CD4-positive, alpha-beta memory T cell (primary cell): ENCODE results near the gene TMEM253. TPM values are rescaled to one million over a fixed set of nuclear protein-coding genes. Genes with fewer than 3 reads are reported as not detected.

ENCODE experiments used
- CTCF ChIA-PET: fragments of 350-600 bp; sonication (Branson Sonifier 250); formaldehyde crosslinking; loops from one replicate; lab custom pipeline; 2021; ENCODE audit warnings: inconsistent platforms; ENCODE audit not compliant: partially characterized antibody; lab: Charles Lee
- POLR2A ChIA-PET: fragments of 350-600 bp; sonication (Branson Sonifier 250); formaldehyde crosslinking; loops from one replicate; lab custom pipeline; 2021; ENCODE audit not compliant: partially characterized antibody; lab: Charles Lee
- DNase-seq, 5 donors: peaks; one replicate each; pipeline versions ENCODE4 v3.0.0 to v3.0.0-alpha.2; 2020 to 2022; ENCODE audit warnings: mixed read lengths in 1 of 5
- H3K27ac ChIP-seq: one replicate; pipeline ENCODE4 v1.7.0; 2013; ENCODE audit warnings: low read depth, low read length
- H3K27me3 ChIP-seq: 2 replicates; pipeline ENCODE4 v1.7.0; 2013; ENCODE audit warnings: mild to moderate bottlenecking, low read length, moderate library complexity; ENCODE audit not compliant: insufficient read depth
- H3K36me3 ChIP-seq: 2 replicates; pipeline ENCODE4 v1.7.0; 2013; ENCODE audit warnings: mild to moderate bottlenecking, low read length, moderate library complexity; ENCODE audit not compliant: insufficient read depth
- H3K4me1 ChIP-seq: 2 replicates; pipeline ENCODE4 v1.7.0; 2013; ENCODE audit warnings: mild to moderate bottlenecking, low read length, moderate library complexity; ENCODE audit not compliant: insufficient read depth
- H3K4me3 ChIP-seq, 2 donors: one replicate each; pipeline ENCODE4 v1.7.0; 2013; ENCODE audit warnings: low read length in 2 of 2, mild to moderate bottlenecking in 1 of 2
- H3K9me3 ChIP-seq, 2 donors: one replicate each; pipeline ENCODE4 v1.7.0; 2013; ENCODE audit warnings: low read length in 2 of 2, control low read depth in 1 of 2; ENCODE audit not compliant: control insufficient read depth in 1 of 2
- H3K27ac Mint-ChIP-seq, 7 donors: one replicate each; pipeline ENCODE4 v1.8.0; 2020 to 2021; ENCODE audit warnings: mixed read lengths in 7 of 7, mild to moderate bottlenecking in 6 of 7, inconsistent platforms in 3 of 7, moderate library complexity in 3 of 7
- H3K27me3 Mint-ChIP-seq, 2 donors: one replicate each; pipeline ENCODE4 v1.8.0; 2020 to 2021; ENCODE audit warnings: mixed read lengths in 2 of 2
- H3K36me3 Mint-ChIP-seq, 2 donors: one replicate each; pipeline ENCODE4 v1.8.0; 2020 to 2021; ENCODE audit warnings: mixed read lengths in 2 of 2, inconsistent platforms in 1 of 2, mild to moderate bottlenecking in 1 of 2
- H3K4me1 Mint-ChIP-seq, 4 donors: one replicate each; pipeline ENCODE4 v1.8.0; 2020 to 2021; ENCODE audit warnings: mixed read lengths in 4 of 4, mild to moderate bottlenecking in 1 of 4
- H3K4me3 Mint-ChIP-seq, 8 donors: one replicate each; pipeline ENCODE4 v1.8.0; 2020 to 2021; ENCODE audit warnings: mixed read lengths in 8 of 8, mild to moderate bottlenecking in 7 of 8, moderate library complexity in 6 of 8, inconsistent platforms in 3 of 8
- H3K9me3 Mint-ChIP-seq, 8 donors: one replicate each; pipeline ENCODE4 v1.8.0; 2020 to 2021; ENCODE audit warnings: mixed read lengths in 8 of 8, mild to moderate bottlenecking in 5 of 8, inconsistent platforms in 3 of 8, moderate library complexity in 1 of 8
- intact Hi-C: fragments of 100-400 bp; cut with micrococcal nuclease; formaldehyde crosslinking; loops from one replicate; pipeline ENCODE4 v1.15.1; 2023
- polyA plus RNA-seq, 2 donors: library from polyadenylated mRNA; unstranded; fragments of 300-500 nt; fragmentation: Illumina TruSeq; gene quantifications; one replicate each; pipeline ENCODE4 v1.2.3, GENCODE V29; 2021
- total RNA-seq, 2 experiments: library from RNA; stranded (reverse); gene quantifications; one replicate each; pipeline ENCODE4 v1.2.3, GENCODE V29; 2021

The TMEM253 gene
- total and polyA plus RNA-seq, 4 experiments from 2014 or later = not detected

- no peak for DNase-seq
- Histone ChIP-seq H3K27me3 (no peaks in the 10 kb centered on the region), H3K36me3 (no peaks in the 10 kb centered on the region), H3K27ac (no peak overlapping the region), H3K4me3 (no peak overlapping the region), H3K9me3 (no peaks in the 10 kb centered on the region), H3K4me1 (no peaks in the 10 kb centered on the region)
- H3K27ac Mint-ChIP-seq = no peak overlapping the region
- H3K4me3 Mint-ChIP-seq = no peak overlapping the region
- H3K27me3 Mint-ChIP-seq = peaks cover 14 to 24% of the 10 kb centered on the region in 2 donors
- intact Hi-C loops = no loop called here
- H3K36me3 Mint-ChIP-seq = peaks cover 0 to 5% of the 10 kb centered on the region in 2 donors
- ChIA-PET POLR2A (no interaction called here), CTCF (interaction anchor here (0.8 to 1.8 kb wide), 2 partner anchors 53 to 106 kb away, joined by 3 to 4 read pairs; no protein-coding TSS in a partner anchor)
- H3K4me1 Mint-ChIP-seq = no peaks in the 10 kb centered on the region
- H3K9me3 Mint-ChIP-seq = peaks cover 0 to 7% (median 2%) of the 10 kb centered on the region in 8 donors
These were observed 20.3 kb downstream of the TMEM253 start for GRCh38 chr14:21121122-21121521.

- no peak overlapping the region for H3K27ac Mint-ChIP-seq
- H3K9me3 Mint-ChIP-seq = peaks cover 0 to 7% (median 2%) of the 10 kb centered on the region in 8 donors
- no peak for DNase-seq
- POLR2A ChIA-PET = no interaction called here
- no peaks in the 10 kb centered on the region for H3K4me1 Mint-ChIP-seq
- Histone ChIP-seq H3K4me3 (no peak overlapping the region), H3K36me3 (no peaks in the 10 kb centered on the region), H3K27ac (no peak overlapping the region), H3K4me1 (no peaks in the 10 kb centered on the region), H3K9me3 (no peaks in the 10 kb centered on the region), H3K27me3 (no peaks in the 10 kb centered on the region)
- CTCF ChIA-PET = interaction anchor here (1.8 to 2.5 kb wide), 3 partner anchors 12 to 109 kb away, joined by 4 to 6 read pairs (median 5); no protein-coding TSS in a partner anchor
- no peak overlapping the region for H3K4me3 Mint-ChIP-seq
- intact Hi-C loops = no loop called here
- peaks cover 0 to 5% of the 10 kb centered on the region in 2 donors for H3K36me3 Mint-ChIP-seq
- peaks cover 19 to 24% of the 10 kb centered on the region in 2 donors for H3K27me3 Mint-ChIP-seq
These were observed 22.6 kb downstream of the TMEM253 start for GRCh38 chr14:21123429-21123828.

- H3K27me3 ChIP-seq = no peaks in the 10 kb centered on the region
- H3K4me3 Mint-ChIP-seq = no peak overlapping the region
- DNase-seq = no peak
These were observed 33.0 kb downstream of the TMEM253 start for GRCh38 chr14:21133901-21134300.

GRCh38 chr14:21136024-21136423, 35.2 kb downstream of the TMEM253 start:
- H3K9me3 ChIP-seq = no peaks in the 10 kb centered on the region
- Mint-ChIP-seq H3K4me1 (no peaks in the 10 kb centered on the region), H3K27ac (no peak overlapping the region), H3K4me3 (no peak overlapping the region), H3K36me3 (no peaks in the 10 kb centered on the region), H3K9me3 (peaks cover 0 to 3% (median 0%) of the 10 kb centered on the region in 8 donors), H3K27me3 (peaks cover 2 to 3% of the 10 kb centered on the region in 2 donors)
- H3K27ac ChIP-seq = no peak overlapping the region
- H3K4me1 ChIP-seq = no peaks in the 10 kb centered on the region
- intact Hi-C loops = loop anchor here (1.0 kb wide), 1 partner anchor 122 kb away; no protein-coding TSS in a partner anchor
- ChIA-PET POLR2A (interaction anchor here (0.6 kb wide), 1 partner anchor 155 kb away, joined by 3 read pairs; no protein-coding TSS in a partner anchor), CTCF (interaction anchor here (1.3 to 2.5 kb wide), 3 partner anchors 13 to 122 kb away, joined by 4 to 10 read pairs (median 6); no protein-coding TSS in a partner anchor)
- no peak overlapping the region for H3K4me3 ChIP-seq
- no peaks in the 10 kb centered on the region for H3K36me3 ChIP-seq
- H3K27me3 ChIP-seq = no peaks in the 10 kb centered on the region
- DNase-seq = peak in 4 of 5 donors; percentile 2 to 8 (median 4)

More at GRCh38 chr14:21133901-21134300, 33.0 kb downstream of the TMEM253 start:
- no peaks in the 10 kb centered on the region for H3K36me3 ChIP-seq
- POLR2A ChIA-PET = no interaction called here
- intact Hi-C loops = no loop called here
- Mint-ChIP-seq H3K9me3 (peaks cover 0 to 3% (median 0%) of the 10 kb centered on the region in 8 donors), H3K36me3 (no peaks in the 10 kb centered on the region), H3K27ac (no peak overlapping the region), H3K27me3 (peaks cover 0 to 3% of the 10 kb centered on the region in 2 donors), H3K4me1 (no peaks in the 10 kb centered on the region)
- H3K4me1 ChIP-seq = no peaks in the 10 kb centered on the region
- no peaks in the 10 kb centered on the region for H3K9me3 ChIP-seq
- CTCF ChIA-PET = interaction anchor here (1.4 kb wide), 1 partner anchor 119 kb away, joined by 4 read pairs; no protein-coding TSS in a partner anchor
- no peak overlapping the region for H3K27ac ChIP-seq
- H3K4me3 ChIP-seq = no peak overlapping the region

- Histone ChIP-seq H3K36me3 (no peaks in the 10 kb centered on the region), H3K9me3 (no peaks in the 10 kb centered on the region), H3K4me1 (no peaks in the 10 kb centered on the region), H3K4me3 (no peak overlapping the region), H3K27ac (no peak overlapping the region), H3K27me3 (no peaks in the 10 kb centered on the region)
- Mint-ChIP-seq H3K9me3 (peaks cover 0 to 29% (median 19%) of the 10 kb centered on the region in 8 donors), H3K4me3 (no peak overlapping the region), H3K27ac (no peak overlapping the region), H3K4me1 (no peaks in the 10 kb centered on the region), H3K36me3 (no peaks in the 10 kb centered on the region), H3K27me3 (peaks cover 9 to 10% of the 10 kb centered on the region in 2 donors)
- ChIA-PET POLR2A (no interaction called here), CTCF (no interaction called here)
- no peak for DNase-seq
- intact Hi-C loops = no loop called here
These were observed 41.5 kb downstream of the TMEM253 start for GRCh38 chr14:21142357-21142756.

GRCh38 chr14:21145437-21145836, 44.6 kb downstream of the TMEM253 start:
- Mint-ChIP-seq H3K36me3 (no peaks in the 10 kb centered on the region), H3K27me3 (peaks cover 6 to 10% of the 10 kb centered on the region in 2 donors), H3K9me3 (peaks cover 0 to 30% (median 19%) of the 10 kb centered on the region in 8 donors), H3K4me1 (no peaks in the 10 kb centered on the region), H3K27ac (no peak overlapping the region), H3K4me3 (no peak overlapping the region)
- intact Hi-C loops = no loop called here
- Histone ChIP-seq H3K9me3 (no peaks in the 10 kb centered on the region), H3K27me3 (no peaks in the 10 kb centered on the region), H3K4me3 (no peak overlapping the region), H3K36me3 (no peaks in the 10 kb centered on the region), H3K27ac (no peak overlapping the region), H3K4me1 (no peaks in the 10 kb centered on the region)
- CTCF ChIA-PET = no interaction called here
- POLR2A ChIA-PET = no interaction called here
- no peak for DNase-seq

- POLR2A ChIA-PET = no interaction called here
- H3K9me3 Mint-ChIP-seq = peaks cover 0 to 20% (median 13%) of the 10 kb centered on the region in 8 donors
- CTCF ChIA-PET = no interaction called here
These were observed 48.9 kb downstream of the TMEM253 start for GRCh38 chr14:21149641-21150367.

More at GRCh38 chr14:21149641-21150367, 48.9 kb downstream of the TMEM253 start:
- H3K36me3 Mint-ChIP-seq = no peaks in the 10 kb centered on the region
- intact Hi-C loops = no loop called here
- DNase-seq = no peak
- no peaks in the 10 kb centered on the region for H3K4me1 Mint-ChIP-seq
- Histone ChIP-seq H3K4me1 (no peaks in the 10 kb centered on the region), H3K27me3 (no peaks in the 10 kb centered on the region), H3K27ac (no peak overlapping the region), H3K36me3 (no peaks in the 10 kb centered on the region), H3K4me3 (no peak overlapping the region), H3K9me3 (no peaks in the 10 kb centered on the region)
- H3K4me3 Mint-ChIP-seq = no peak overlapping the region
- H3K27ac Mint-ChIP-seq = no peak overlapping the region
- H3K27me3 Mint-ChIP-seq = peaks cover 3 to 6% of the 10 kb centered on the region in 2 donors
